SH-SY5Y (cell line): ENCODE results near the gene DNAL4.

ENCODE experiments used
- GATA2 ChIP-seq: IDR thresholded peaks from 2 replicates; pipeline ENCODE4 v1.6.1; 2011; ENCODE audit warnings: mild to moderate bottlenecking, low read depth, low read length
- GATA3 ChIP-seq: IDR thresholded peaks from 2 replicates; pipeline ENCODE4 v1.6.1; 2011; ENCODE audit warnings: low read depth, mild to moderate bottlenecking, low read length, moderate library complexity

DNA sequence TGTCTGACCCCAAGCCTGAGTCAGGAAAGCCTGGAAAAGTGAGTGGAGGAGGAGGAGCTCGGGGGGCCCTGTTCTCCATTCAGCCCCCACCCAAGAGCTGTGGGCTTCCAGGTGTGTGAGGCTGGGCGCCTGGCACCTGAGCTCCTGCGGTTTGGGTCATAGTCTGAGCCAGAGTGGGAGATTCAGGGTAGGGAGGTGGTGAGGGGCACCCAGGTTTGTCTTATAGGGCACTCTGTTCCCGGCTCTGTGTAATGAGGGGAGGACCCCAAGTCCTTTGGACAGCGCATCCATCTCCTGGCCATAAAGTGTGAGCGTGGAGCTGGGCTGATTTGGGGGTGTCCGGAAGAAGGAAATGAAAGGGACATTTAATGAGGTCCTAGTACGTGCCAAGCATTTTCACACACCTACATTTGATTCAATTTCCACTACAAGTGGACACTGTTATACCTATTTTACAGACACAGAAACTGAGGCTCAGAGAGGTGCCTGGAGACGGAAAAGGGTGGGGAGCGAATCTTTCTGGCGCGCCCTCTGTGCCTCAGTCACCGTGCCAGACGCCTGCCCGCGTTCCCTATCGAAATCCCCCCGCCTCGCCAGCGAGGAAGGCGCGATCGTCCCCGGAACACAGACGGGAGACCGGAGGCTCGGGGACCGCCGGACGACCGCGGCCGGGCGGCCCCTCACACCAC lies 48.7 kb upstream of the DNAL4 start:
- TF ChIP-seq GATA3 (no peak), GATA2 (no peak)
